NCI-H2196 (cell line): ENCODE results near the gene CERCAM.
"Not testable (repeated sequence)": the region's sequence is repeated elsewhere in the genome, so short reads cannot be mapped to it uniquely, and the experiment has no call there.

Source experiments
- DNase-seq: peaks from one replicate; lab custom pipeline; 2025; ENCODE audit not compliant: unreplicated experiment; lab: John Stamatoyannopoulos, UW

The CERCAM gene

GRCh38 chr9:128419061-128419925 lies 1.4 kb upstream of the CERCAM start:
- DNase-seq: peak; percentile 64

DNA sequence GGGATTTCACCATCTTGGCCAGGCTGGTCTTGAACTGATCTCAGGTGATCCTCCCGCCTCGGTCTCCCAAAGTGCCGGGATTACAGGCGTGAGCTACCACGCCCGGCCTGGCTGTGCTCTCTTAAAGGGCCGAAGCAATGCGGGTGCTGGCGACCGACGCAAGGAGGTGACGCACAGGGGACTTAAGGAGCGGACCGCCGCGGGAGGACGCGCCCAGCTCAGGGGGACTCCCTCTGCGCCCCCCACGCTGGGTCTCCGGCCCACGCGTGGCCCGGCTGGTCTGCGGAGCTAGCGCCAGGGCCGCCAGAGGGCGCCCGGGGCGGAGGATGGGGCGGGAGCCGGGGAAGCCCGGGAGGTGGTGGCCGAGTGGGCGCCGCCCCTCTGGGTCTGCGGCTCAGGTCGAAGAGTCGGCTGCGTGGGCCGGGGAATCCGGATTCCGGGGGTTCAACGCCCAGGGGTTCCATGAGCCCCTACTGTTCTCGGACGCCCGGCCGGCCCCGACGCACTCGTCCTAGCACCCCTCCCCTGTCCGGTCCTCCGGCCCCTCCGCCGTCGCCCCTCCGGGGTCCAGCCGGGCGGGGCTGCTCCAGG lies 502 bp upstream of the CERCAM start:
- DNase-seq: peak; percentile 73

DNA sequence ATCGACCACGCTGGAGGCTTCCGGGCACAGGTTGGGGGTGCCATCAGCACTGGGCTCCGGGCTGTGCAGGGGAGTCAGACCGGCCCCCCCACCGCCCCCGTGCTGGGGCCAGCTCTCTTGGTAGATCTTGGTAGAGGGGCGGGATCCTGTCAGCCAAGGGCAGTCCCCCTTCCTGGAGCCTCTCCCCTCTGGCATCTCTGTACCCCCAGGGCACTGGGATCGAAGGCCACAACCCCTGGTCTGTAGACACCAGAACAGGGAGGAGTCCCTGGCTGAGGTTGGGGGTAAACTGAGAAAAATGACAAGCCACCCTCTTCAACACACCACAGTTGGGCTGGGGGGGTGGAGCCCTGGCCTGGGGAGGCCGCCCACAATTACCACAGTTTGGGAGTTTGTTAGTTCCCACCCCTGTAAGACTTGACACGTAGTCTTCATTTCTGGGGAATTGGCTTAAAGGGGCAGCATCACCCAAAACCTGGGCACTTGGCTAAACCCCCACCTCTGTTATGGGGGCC lies 882 bp downstream of the CERCAM start:
- DNase-seq: no peak

GRCh38 chr9:128422022-128422782 lies 1.5 kb downstream of the CERCAM start:
- not testable (repeated sequence) for DNase-seq

DNA sequence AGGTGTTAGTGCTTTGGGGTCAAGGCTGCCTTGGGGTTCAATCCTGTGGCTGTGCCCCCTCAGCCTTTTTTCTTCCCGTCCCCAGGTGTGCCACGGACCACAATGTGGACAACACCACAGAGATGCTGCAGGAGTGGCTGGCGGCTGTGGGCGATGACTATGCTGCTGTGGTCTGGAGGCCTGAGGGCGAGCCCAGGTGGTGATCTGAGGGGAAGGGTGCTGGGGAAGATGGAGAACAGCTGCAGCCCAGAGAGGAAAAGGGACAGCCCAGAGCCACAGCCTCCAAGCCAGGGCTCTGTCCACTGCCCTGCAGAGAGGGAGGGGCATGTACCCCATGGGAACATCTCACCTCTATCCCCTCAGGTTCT lies 2.1 kb downstream of the CERCAM start:
- no peak for DNase-seq

- not testable (repeated sequence) for DNase-seq
Observed at GRCh38 chr9:128423356-128423755, 2.7 kb downstream of the CERCAM start.

- no peak for DNase-seq
Observed at GRCh38 chr9:128424268-128424780, 3.7 kb downstream of the CERCAM start.

- DNase-seq: no peak
Observed at GRCh38 chr9:128428644-128429512, 8.2 kb downstream of the CERCAM start.

DNA sequence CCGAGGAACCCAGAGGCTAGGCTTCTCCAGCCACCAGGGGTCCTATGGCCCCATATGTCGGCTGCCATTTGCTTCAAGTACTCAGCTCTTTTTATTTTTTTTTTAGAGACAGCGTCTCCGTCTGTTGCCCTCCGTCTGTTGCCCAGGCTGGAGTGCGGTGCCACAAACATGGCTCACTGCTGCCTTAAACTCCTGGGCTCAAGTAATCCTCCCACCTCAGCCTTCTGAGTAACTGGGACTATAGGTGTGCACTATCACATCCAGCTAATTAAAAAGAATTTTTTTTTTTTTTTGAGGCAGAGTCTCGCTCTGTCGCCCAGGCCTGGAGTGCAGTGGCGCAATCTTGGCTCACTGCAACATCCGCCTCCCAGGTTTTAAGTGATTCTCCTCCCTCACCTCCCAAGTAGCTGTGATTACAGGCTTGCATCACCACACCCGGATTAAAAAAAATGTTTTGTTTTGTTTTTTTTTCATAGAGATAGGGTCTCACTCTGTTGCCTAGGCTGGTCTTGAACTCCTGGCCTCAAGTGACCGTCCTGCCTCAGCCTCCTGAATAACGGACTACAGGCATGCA lies 8.9 kb downstream of the CERCAM start:
- no peak for DNase-seq

DNA sequence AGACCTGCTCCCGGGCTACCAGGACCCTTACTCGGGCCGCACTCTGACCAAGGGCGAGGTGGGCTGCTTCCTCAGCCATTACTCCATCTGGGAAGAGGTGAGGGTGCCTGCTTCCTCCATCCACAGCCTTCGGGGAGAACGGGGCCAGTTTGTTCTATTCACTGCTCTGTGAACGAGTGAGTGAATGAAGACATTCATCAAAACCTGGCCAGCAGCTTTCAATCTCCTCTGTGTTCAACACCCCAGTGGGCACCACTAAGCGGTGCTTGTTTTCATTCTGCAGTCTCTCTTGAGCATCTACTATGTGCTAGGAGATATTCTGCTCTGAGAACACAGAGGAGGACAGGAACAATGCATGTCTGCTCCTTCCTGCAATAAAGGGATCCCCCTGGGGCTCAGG lies 10.6 kb downstream of the CERCAM start:
- DNase-seq: no peak

DNA sequence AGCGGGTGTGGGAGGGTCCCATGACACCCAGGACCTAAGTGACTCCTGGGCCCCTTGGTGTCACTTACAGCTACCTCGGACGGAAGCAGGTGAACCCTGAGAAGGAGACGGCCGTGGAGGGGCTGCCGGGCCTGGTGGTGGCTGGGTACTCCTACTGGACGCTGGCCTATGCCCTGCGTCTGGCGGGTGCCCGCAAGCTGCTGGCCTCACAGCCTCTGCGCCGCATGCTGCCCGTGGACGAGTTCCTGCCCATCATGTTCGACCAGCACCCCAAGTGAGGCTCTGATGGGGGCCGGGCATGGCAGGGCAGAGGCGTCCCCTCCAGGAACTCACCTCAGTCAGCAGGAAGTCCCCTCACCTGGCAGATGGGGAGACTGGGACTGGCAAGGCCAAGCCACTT lies 13.7 kb downstream of the CERCAM start:
- DNase-seq: no peak

DNA sequence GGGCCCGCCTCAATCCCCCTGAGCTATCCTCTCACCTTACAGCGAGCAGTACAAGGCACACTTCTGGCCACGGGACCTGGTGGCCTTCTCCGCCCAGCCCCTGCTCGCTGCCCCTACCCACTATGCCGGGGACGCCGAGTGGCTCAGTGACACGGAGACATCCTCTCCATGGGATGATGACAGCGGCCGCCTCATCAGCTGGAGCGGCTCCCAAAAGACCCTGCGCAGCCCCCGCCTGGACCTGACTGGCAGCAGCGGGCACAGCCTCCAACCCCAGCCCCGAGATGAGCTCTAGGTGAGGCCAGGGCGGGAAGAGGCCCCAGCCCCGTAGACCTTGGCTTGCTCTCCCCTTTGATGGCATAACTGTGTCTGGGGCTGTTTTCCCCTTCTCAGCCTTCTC lies 15.0 kb downstream of the CERCAM start:
- no peak for DNase-seq

DNA sequence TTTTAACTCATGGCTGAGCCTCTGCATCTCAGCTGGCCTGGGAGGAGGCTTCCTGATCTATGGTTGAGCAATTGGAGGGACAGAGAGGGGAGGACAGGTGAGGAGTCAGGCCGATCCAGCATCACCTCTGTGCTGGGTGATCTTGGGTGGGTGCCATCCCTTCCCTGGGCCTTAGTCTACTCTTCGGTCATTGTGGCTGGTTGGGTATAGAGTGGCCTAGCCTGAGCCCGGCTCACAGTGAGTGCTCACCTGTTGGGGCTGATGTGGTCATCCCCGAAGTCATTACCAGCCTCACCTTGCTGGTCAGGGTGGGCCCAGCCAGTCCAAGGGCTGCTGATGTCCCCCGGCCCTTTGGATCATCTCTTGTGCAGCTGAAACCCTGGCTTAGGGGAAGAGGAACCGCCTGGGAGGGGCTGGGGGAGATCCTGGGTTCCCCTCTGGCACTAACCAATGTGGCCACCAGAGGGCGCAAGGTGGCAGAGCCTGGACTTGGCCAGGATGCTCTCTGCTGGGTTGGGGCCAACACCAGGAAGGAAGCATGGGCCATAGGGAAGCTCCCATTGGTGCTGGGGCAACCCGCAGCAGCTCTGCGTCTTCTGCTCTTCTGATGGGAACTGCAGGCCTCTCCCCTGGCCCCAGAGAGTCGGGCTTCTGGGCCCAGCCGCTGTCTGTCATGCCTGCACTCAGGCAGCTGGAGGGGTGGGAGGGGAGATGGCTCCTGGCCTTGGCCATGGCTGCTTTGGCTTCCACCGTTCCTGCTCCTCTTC lies 17.9 kb downstream of the CERCAM start:
- peak; percentile 92 for DNase-seq

- DNase-seq: no peak
Observed at GRCh38 chr9:128439273-128439672, 18.6 kb downstream of the CERCAM start.

DNA sequence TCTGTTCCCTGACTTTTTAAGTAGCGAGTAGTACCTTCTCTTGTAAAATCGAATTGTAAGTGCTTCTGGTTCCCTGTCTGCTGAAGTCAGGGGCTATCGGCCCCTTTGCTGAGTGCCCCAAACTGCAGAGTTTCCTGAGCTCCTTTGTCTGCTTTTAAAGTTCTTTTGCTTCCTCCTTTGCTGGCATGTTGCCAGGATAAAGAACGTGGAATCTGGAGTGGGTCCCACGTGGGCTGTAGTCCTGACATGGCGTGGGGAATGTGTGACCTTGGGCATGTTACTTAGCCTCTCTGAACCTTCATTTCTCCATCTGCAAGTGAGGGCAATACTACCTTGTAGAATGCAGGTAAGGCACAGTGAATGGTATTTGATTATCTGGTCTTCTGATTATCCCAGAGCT lies 21.5 kb downstream of the CERCAM start:
- no peak for DNase-seq

- DNase-seq: not testable (repeated sequence)
Observed at GRCh38 chr9:128446505-128446904, 25.8 kb downstream of the CERCAM start.

DNA sequence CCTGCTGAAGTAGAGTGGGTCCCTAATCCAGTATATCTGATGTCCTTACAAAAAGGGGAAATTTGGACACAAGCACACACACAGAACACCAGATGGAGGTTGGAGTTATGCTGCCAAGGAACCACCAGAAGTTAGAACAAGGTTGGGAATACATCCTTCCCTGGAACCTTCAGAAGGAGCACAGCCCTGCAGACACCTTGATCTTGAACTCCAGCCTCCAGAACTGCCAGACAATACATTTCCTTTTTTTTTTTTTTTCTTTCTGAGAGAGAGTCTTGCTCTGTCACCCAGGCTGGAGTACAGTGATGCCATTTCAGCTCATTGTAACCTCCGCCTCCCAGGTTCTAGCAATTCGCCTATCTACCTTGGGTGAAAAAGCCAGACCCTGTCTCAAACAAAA lies 28.1 kb downstream of the CERCAM start:
- DNase-seq: no peak

DNA sequence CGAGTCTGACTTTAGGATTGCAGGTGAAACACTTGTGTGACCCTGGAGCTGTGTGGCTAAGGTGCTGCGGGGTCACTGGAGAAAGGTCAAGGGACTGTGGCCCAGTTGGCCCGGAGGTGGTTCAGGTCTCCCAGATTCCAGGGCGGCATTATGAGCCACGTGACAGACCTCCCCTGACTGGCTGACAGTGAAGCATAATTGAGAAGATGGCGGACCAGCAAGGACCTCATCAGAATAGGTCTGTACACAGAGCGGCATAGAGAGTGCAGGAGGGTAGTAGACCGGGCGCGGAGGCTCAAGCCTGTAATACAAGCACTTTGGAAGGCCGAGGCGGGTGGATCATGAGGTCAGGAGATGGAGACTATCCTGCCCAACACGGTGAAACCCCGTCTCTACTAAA lies 34.3 kb downstream of the CERCAM start:
- DNase-seq: no peak

- DNase-seq: peak; percentile 97
Observed at GRCh38 chr9:128455849-128456612, 35.4 kb downstream of the CERCAM start, which contains the start of gene ODF2. TSS of gene ODF2 (plus strand) at chr9:128456006. CDS start at chr9:128456092, 86 bp downstream.
